HG03095 (cell line): Measurements from ENCODE around the gene LMLN.
"Not testable (repeated sequence)": the region's sequence is repeated elsewhere in the genome, so short reads cannot be mapped to it uniquely, and the experiment has no call there.

Source experiments
- ATAC-seq: cut with Tn5 transposase; IDR thresholded peaks from one replicate; pipeline ENCODE4 v1.9.1; 2021; ENCODE audit warnings: moderate library complexity; ENCODE audit not compliant: unreplicated experiment

The LMLN gene

GRCh38 chr3:197956626-197956988, 3.4 kb upstream of the LMLN start:
- no peak for ATAC-seq

- no peak for ATAC-seq
These were observed 2.3 kb upstream of the LMLN start for GRCh38 chr3:197957790-197958133.

- ATAC-seq: no peak
These were observed 1.7 kb upstream of the LMLN start for GRCh38 chr3:197958346-197958745.

GRCh38 chr3:197958848-197959247, 1.2 kb upstream of the LMLN start:
- ATAC-seq: not testable (repeated sequence)

- ATAC-seq: no peak
These were observed 522 bp upstream of the LMLN start for GRCh38 chr3:197959500-197959890.

GRCh38 chr3:197960694-197961581, 921 bp downstream of the LMLN start:
- ATAC-seq: no peak

GRCh38 chr3:197961582-197961945, 1.5 kb downstream of the LMLN start:
- ATAC-seq: no peak

- no peak for ATAC-seq
These were observed 3.1 kb downstream of the LMLN start for GRCh38 chr3:197963019-197963637.

GRCh38 chr3:197967337-197967989, 7.4 kb downstream of the LMLN start:
- ATAC-seq: not testable (repeated sequence)

GRCh38 chr3:197970588-197970987, 10.6 kb downstream of the LMLN start:
- no peak for ATAC-seq

- ATAC-seq: no peak
These were observed 14.0 kb downstream of the LMLN start for GRCh38 chr3:197974016-197974415.

GRCh38 chr3:197975311-197975710, 15.3 kb downstream of the LMLN start:
- no peak for ATAC-seq

- ATAC-seq: no peak
These were observed 23.1 kb downstream of the LMLN start for GRCh38 chr3:197983076-197983475.

- no peak for ATAC-seq
These were observed 29.6 kb downstream of the LMLN start for GRCh38 chr3:197989651-197990050.

GRCh38 chr3:197994736-197995135, 34.7 kb downstream of the LMLN start:
- no peak for ATAC-seq

GRCh38 chr3:197996855-197997254, 36.8 kb downstream of the LMLN start:
- no peak for ATAC-seq

- ATAC-seq: no peak
These were observed 37.9 kb downstream of the LMLN start for GRCh38 chr3:197997936-197998335.

GRCh38 chr3:198017090-198017489, 57.1 kb downstream of the LMLN start:
- ATAC-seq: no peak

- ATAC-seq: no peak
These were observed 58.4 kb downstream of the LMLN start for GRCh38 chr3:198018416-198018815.

- no peak for ATAC-seq
These were observed 59.1 kb downstream of the LMLN start for GRCh38 chr3:198019115-198019514.

- no peak for ATAC-seq
These were observed 61.3 kb downstream of the LMLN start for GRCh38 chr3:198021320-198021719.

GRCh38 chr3:198022604-198023003, 62.6 kb downstream of the LMLN start:
- ATAC-seq: no peak
